Measurements from ENCODE around the gene TMEM116.
"Not testable (repeated sequence)": the region's sequence is repeated elsewhere in the genome, so short reads cannot be mapped to it uniquely, and the experiment has no call there.

The TMEM116 gene

DNA sequence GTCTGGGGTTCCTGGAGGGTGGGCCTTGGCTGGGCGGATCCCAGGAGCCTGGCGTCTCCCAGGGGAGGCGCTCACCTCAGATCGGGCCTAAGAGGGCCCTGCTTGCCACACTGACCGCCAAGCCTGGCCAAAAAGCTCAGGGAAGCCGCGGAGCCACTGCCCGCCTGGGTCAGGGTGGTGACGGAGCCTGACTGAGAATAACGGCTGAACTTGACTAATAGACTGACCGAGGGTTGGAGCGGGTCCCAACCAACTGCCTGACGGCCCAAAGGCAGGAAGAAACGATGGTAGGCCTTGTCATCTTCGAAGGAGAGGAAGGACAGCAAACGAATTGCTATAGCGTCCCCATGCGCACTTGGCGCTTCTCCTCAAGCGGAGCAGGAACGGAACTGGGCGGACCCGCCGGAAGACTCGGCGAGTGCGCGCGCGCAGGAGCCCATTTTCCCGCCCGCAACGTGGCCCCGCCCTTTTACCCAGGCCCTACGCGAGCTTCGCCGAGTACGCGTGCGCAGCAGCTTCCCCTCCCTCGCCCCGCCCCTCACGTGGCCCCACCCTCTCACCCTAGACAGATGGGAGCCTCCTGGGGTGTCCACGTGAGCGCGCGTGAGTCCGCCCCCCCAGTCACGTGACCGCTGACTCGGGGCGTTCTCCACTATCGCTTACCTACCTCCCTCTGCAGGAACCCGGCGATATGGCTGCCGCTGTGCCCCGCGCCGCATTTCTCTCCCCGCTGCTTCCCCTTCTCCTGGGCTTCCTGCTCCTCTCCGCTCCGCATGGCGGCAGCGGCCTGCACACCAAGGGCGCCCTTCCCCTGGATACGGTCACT, at the start of gene TMEM116, which contains the start of gene ERP29:
TSS of gene TMEM116 (minus strand) at position 391 of the 826 bp plus-strand sequence. CDS start 7,895 bp downstream, outside the sequence.
TSS of gene ERP29 (plus strand) at position 652 of the 826 bp plus-strand sequence. CDS start at position 692, 40 bp downstream.
- DNase-seq (ENCODE audit: low read depth) = peak; percentile 100

DNA sequence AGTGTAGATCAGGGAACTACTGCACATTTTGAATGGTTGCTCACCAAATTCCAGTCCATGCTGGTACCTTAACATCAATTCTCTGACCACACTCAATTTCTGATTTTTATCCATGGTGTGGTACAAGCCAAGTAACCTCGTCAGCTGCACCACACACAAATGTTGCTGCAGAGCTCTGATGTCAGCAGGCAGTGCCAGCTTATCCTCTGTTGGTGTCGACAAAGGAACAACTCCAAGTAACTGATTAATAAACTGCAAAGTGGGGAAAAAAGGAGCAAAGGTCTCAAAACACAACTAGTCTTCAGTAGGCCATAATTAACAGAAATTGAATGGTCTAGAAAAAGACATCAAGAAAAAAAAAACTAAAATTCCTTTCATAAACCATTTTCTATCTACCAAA, 48.2 kb upstream of the TMEM116 start:
- DNase-seq (ENCODE audit: low read depth) = no peak

DNA sequence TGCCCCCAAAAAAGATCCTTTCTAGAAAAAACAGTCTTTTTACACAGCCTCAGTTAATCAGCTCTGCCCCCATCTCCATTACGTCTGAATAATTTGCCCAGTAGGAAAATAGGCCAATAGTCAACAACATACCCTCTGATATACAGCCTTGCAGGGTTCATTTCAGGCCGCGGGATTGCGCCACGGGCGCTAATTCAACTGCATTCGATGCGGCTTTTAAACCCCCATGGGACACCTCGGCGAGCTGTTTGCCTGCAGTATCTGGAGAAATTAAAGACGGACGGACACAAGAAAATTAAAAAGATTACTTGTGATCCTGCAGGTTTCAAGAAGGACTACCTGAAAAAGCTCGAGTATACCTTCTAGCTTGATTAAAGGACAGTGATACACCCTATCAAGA, 36.4 kb upstream of the TMEM116 start:
- no peak for DNase-seq (ENCODE audit: low read depth)

DNA sequence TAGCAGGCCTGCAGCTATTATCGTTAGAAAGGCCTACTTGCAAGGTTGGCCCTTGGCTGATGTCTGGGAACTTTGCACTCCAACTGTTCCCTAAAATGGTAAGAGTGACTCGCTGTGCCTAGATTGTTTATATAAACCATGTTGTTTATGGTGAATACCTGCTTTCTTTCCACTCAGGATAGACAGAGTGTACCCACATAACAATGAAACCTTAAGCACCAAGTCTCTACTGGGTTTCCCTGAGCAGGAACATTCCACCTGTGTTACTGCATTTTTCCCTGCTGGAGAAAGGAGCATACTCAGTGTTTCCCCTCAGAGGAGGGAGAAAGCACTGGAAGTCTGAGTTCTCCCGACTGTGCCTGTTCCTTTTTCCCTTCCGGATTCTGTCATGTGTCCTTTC, 33.0 kb upstream of the TMEM116 start:
- no peak for DNase-seq (ENCODE audit: low read depth)

DNA sequence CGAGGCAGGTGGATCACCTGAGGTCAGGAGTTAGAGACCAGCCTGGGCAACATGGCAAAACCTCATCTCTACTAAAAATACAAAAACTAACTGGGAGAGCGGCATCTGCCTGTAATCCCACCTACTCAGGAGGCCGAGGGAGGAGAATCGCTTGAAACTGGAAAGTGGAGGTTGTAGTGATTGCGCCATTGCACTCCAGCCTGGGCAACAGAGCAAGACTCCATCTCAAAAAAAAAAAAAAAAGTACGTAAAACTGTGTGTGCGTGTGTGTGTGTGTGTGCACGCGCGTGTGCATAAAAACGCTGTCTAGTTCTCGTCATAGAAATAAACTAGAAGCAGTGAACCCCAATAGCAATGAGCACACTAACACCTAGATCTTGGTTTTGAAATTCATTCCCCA, 23.6 kb upstream of the TMEM116 start:
- not testable (repeated sequence) for DNase-seq (ENCODE audit: low read depth)

DNA sequence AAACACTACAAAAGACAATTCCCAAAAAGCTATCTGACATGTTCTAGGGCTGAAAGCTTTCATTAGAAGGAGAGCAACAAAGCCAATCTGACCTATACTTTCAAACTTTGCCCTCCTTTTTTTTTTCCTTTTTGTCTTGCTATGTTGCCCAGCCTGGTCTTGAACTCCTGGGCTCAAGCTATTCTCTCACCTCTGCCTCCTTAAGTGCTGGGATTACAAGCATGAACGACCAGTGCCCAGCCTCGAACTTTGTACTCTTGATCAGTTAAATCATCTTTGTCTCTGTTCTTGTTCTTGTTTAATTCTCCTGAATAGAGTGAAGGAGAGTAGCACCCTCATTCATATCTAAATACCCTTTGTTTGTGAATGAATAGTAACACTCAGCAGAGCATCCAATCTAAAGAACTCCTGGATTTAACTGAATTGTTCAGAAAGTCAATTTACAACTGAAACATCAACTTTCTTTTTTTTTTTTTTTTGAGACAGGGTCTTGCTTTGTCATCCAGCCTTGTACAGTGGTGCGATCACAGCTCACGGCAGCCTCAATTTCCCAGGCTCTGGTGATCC, 22.3 kb upstream of the TMEM116 start:
- DNase-seq (ENCODE audit: low read depth) = no peak

DNA sequence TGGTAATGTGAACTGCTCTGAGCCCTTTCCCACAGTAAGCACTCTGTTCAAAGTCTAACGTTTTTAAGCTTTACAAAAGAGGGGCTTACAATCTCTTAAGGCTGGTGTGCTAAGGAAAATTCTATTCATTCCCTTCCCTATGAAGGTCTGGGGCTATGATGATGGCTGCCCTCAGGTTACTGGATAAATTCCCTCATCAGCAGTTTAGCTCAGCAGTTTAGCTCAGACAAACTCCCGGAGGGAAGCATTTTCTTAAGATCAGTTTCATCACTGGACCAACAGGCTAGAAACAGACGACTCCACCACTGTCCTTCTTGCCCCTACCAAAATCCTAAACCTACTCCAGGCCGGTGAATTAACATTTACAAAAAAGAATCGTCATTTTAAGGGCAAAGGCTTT, 19.3 kb upstream of the TMEM116 start:
- no peak for DNase-seq (ENCODE audit: low read depth)

DNA sequence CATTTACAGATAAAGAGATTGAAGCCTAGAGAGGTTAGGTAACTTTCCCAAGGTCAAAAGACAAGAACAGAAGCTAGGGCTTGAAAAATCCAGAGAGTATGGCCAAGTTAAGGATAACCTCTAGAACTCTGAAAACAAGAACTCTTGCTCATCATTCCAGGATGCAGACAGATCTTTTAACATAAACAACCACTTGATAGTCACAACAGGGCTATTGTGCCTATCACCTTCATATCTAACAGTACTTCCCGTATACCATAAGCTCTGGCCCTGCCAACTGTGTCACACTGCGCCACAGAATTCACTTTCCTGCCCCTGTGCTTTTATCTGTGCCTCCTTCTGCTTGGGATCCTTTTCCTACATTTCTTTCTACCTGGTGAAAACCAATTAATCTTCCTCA, 18.5 kb upstream of the TMEM116 start:
- DNase-seq (ENCODE audit: low read depth) = no peak

DNA sequence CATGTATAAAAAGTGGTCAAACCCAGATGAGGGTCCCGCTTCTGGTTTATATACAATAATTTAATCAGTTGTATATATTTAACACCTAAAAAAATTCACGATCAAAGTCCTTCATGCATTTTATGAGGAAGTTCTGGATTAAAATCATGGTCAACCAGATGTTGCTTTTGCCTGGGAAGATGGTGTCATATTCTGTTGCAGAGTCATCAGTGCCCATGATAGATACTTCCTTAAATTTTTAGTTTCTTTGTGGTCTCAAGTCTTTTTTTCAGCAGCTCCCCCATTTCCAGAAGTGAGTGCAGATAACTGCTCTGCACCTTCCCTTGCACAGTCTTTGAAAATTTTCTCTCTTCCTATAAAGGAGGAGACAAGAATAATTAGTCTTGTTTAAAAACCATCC, 16.3 kb upstream of the TMEM116 start:
- no peak for DNase-seq (ENCODE audit: low read depth)

DNA sequence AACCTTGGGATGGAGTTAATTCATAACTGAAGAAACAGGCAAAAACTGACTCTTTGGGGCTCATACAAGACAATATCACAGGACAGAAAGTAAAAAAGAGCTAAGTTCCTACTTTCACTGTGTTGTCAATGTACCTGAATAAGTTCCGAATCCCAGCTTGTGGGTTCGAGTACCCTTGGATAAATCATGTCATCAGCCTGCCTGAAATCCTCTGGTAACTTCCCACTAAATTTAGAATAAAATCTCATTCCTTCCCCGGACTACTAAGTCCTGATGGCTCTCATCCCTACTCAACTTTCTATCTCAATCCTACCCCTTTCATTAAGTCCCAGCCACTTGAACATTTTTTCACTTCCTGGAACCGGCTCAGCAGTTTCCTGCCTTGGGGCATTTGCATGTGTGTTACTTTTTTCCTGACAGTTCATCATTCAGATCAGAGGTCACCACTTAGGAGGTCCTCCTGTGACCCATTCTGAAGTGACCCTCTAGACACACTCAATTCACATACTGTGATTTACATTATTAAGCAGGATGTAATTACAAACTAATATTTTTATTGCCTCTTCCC, 12.9 kb upstream of the TMEM116 start:
- DNase-seq (ENCODE audit: low read depth) = no peak

DNA sequence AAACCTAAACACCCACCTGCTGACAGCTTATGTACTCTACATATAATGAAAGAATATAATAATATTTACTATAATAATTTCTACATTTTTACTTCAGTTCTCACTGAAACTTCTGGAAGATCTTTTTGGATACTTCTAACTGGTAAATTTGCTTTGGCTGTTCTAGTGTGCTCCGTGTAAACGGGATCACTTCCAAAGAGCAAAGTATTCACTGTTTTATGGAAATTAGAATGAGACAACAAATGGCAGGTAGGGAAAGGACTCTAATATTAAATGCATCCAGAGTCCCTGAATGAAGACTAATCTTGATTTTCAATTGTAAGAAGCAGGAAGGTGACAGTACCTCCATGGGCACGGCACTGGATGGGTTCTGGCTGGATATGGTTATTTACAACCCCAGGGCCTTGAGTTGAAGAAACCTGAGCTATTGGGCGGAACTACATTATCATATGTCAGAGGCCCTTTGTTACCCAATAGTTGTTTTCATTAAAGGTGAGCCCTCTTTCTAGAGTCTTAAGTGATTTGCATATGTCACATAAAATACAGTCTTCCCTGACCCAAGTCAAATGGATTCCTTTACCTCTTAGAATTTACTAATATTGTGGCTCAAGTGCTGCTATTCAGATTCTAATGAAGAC, 10.9 kb upstream of the TMEM116 start:
- DNase-seq (ENCODE audit: low read depth) = no peak

DNA sequence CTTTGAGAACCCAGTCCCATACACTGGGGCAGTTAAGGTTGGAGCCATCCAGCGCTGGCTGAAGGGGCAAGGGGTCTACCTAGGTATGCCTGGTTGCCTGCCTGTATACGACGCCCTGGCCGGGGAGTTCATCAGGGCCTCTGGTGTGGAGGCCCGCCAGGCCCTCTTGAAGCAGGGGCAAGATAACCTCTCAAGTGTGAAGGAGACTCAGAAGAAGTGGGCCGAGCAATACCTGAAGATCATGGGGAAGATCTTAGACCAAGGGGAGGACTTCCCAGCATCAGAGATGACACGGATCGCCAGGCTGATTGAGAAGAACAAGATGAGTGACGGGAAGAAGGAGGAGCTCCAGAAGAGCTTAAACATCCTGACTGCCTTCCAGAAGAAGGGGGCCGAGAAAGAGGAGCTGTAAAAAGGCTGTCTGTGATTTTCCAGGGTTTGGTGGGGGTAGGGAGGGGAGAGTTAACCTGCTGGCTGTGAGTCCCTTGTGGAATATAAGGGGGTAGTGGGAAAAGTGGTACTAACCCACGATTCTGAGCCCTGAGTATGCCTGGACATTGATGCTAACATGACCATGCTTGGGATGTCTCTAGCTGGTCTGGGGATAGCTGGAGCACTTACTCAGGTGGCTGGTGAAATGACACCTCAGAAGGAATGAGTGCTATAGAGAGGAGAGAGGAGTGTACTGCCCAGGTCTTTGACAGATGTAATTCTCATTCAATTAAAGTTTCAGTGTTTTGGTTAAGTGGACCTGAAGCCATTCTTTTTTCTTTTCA, 9.5 kb upstream of the TMEM116 start:
- DNase-seq (ENCODE audit: low read depth) = no peak

DNA sequence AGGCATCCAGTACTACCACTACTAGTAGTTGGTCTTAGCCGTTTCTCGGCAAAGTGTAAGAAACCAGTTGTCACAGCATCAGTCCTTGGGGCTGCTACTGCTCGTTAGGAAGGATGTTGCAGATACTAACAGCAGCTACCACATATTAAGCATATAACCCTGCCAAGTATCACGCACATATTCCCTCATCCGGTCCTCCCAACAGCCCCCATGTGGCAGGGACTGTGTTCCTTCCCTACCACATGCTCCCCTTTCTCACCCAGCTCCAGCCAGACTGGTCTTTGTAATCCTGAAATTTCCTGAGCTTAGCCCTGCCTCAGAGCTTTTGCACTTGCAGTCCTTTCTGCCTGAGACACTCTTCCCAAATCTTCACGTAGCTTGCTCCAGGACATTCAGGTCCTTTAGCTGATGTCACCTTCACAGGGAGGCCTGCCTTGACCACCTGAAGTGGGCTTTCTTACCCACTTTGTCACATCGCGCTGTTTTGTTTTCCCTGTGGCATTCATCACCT, 8.0 kb upstream of the TMEM116 start:
- DNase-seq (ENCODE audit: low read depth) = no peak

DNA sequence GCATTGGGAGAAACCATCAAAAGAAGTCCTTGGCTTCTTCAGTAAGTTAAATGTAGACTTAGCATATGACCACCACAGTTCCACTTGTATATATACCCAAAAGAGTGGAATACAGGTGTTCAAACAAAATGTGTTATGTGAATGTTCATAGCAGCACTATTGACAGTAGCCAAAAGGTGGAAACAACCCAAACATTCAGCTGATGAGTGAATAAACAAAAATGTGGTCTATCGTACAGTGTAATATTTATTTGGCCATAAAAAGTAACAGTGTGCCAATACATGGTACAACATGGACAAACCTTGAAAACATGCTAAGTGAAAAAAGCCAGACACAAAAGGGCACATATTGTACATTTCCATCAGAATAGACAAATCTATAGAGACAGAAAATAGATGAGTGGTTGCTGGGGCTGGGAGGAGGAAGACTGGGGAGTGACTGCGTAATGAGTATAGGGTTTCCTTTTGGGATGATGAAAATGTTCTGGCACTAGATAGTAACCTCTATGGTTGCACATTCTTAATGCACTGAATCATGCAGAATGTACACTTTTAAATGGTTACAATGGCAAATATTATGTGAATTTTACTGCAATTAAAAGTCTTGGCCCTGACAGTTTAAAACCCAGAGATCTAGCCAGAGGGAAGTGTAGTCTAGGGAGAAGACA, 5.7 kb upstream of the TMEM116 start:
- no peak for DNase-seq (ENCODE audit: low read depth)

DNA sequence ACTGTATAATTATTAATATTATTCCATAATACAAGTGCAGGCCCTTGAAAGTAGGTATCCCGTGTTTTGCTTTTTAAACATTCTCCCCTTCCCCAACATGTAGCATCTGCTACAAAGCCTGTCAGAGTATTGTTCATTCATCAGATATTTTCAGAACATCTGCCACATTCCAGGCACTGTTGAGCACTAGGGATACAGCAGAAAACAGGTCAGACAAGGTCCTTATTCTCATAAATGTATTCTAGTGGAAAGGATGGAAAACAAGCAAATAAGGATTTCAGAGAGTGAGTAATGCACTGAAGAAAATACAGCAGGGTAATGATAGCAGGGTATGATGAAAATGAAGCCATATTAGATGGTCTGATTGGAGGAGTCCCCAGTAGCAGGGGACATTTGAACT, 4.1 kb upstream of the TMEM116 start:
- DNase-seq (ENCODE audit: low read depth) = no peak

DNA sequence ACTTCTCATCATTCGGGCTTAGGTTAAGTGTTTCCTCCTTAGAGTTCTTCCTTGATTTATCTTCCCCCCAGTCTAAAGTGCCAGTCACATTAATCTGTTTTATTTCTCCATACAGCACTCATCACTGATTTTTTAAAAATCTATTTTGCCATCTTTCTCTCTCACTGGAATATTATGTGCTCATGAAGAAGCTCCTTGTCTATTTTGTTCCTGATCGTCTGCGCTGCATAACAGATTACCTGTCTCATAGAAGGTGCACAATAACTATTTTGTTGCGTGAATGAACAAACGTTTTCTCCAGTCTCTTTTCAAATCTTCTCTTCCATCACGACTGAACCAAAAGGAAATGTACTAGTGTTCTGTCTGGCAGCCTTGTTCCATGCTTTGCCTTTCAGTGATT, 3.0 kb upstream of the TMEM116 start:
- DNase-seq (ENCODE audit: low read depth) = no peak

DNA sequence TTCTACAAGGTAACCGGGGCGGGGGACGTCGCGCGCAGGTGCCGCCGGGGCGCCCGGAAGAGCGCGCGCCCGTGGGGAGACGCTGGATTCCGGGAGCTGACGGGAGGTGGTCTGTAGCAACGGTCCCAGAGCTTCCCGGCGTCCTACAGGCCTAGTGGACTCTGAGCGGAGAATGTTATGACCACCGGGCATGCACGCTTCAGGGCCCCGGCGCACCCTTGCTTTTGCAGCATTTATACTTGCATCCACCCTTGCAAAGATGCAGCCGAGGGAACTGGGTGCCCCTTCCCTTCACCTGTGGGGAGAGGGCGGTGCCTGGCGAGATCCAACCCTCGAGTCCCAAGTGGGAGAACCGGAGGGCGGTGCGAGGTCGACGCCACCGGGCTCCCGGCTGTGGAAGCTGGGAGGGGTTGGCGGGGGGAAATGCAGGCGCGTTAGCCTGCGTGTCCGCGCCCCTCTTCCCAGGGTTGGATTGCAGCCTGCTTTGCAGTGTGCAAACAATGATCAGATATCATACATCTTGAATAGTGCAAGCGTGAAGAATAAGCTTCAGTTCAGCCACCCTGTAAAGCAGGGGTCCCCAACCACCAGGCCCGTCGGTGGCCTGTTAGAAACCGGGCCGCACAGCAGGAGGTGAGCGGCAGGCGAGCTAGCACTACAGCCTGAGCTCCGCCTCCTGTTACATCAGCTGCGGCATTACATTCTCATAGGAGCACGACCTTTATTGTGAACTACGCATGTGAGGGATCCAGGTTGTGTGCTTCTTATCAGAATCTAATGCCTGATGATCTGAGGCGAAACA, 837 bp upstream of the TMEM116 start:
- DNase-seq (ENCODE audit: low read depth) = peak; percentile 61

DNA sequence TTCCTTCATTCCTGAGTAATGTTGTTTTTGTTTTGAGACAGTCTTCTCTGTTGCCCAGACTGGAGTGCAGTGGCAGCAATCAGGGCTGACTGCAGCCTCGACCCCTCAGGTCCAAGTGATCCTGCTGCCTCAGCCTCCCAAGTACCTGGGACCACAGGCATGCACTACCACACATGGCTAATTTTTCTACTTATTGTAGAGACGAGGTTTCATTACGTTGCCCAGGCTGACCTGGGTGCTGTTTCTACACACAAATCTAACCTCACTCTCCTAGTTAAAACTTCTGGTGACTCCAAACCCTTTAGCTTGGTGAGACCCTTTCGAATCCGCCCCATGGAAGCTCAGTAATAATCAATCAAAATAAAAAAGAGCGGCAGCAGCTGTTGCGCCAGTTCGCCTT, 1.3 kb downstream of the TMEM116 start:
- no peak for DNase-seq (ENCODE audit: low read depth)

DNA sequence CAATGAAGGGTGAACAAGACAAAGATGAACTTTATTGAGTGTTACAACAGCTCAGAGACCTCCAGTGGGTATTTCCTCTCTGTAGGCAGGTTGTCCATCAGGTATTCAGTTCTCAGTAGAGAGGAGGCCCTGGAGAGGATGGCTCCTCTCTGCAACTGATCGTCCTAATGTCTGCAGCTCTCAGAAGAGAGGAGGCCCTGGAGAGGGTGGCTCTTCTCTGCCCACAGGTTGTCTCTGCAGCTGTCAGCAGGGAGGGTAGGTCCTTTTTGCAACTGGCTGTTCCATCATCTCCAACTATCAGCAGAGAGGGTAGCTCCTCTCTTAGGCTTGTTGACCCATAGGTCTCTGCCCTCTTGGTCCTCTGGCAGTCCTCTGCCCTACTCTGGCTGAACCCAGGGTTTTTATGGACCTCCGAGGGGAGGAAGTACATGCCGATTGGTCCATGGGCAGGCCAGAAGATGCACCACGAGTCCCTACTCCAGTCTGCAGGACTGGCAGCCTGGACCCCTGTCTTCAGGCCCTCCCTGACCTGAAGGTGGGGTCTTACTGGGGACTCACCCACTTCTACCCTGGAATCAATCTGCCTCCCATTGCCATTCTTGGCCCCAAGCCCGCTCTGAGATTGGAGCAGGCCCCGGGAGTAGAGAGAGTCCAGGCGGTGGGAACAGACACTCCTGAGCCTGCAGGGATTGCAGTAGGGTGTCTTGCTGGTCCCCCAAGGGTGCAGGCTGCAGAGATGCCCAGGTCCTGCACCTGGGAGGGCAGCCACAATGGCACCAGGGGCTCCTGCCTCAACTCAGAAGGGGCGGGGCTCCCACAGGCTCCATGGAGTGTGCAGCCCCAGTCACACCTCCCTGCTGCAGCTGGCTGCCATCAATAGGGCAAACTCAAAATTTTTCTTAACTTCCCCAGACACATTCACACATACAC, 2.3 kb downstream of the TMEM116 start:
- DNase-seq (ENCODE audit: low read depth) = no peak
